ENCODE results near the gene SEMA5A.

The SEMA5A gene

DNA sequence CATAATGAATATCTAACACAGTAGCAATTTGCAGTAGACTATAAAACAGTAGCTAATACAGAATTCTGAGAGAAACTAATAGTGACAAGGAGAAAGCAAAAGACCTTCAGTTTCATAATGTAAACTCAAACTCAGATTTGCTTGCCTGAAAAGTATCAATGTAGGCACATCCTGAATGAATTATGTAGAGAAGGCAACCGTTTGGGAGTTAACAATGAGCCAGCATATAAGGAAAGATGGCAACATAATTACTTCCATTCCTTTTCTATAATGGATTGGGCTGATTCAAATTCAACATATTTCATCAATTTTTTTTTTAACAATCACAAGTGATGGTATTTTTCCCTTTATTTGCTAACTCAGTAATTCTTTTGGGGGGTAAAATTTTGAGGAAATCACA is 261.6 kb downstream of the SEMA5A start:
- POLR2A ChIA-PET: no interaction called here
- no peak overlapping the region for H3K4me3 ChIP-seq (ENCODE audit: low read depth, low read length)
- H3K4me1 ChIP-seq (ENCODE audit: control insufficient read depth, insufficient read depth, low read length): no peaks in the 10 kb centered on the region
- TF ChIP-seq ZNF660 (tag by site-specific recombination; IDR thresholded peaks at IDR 0.05) (no peak), BCL11B (tag by site-specific recombination; IDR thresholded peaks at IDR 0.05; ENCODE audit: low read depth) (no peak), ZNF549 (tag by site-specific recombination; IDR thresholded peaks at IDR 0.05) (no peak), OSR2 (tag by site-specific recombination; IDR thresholded peaks at IDR 0.05) (no peak), ZNF701 (tag by site-specific recombination; IDR thresholded peaks at IDR 0.05) (no peak), ZNF239 (tag by site-specific recombination; IDR thresholded peaks at IDR 0.05) (no peak), ZNF621 (tag by site-specific recombination; IDR thresholded peaks at IDR 0.05) (no peak), ZNF248 (tag by site-specific recombination; IDR thresholded peaks at IDR 0.05) (no peak), GLI4 (tag by site-specific recombination; IDR thresholded peaks at IDR 0.05) (no peak), ZNF837 (tag by site-specific recombination; IDR thresholded peaks at IDR 0.05) (no peak)
- TF ChIP-seq, protein P1, sequence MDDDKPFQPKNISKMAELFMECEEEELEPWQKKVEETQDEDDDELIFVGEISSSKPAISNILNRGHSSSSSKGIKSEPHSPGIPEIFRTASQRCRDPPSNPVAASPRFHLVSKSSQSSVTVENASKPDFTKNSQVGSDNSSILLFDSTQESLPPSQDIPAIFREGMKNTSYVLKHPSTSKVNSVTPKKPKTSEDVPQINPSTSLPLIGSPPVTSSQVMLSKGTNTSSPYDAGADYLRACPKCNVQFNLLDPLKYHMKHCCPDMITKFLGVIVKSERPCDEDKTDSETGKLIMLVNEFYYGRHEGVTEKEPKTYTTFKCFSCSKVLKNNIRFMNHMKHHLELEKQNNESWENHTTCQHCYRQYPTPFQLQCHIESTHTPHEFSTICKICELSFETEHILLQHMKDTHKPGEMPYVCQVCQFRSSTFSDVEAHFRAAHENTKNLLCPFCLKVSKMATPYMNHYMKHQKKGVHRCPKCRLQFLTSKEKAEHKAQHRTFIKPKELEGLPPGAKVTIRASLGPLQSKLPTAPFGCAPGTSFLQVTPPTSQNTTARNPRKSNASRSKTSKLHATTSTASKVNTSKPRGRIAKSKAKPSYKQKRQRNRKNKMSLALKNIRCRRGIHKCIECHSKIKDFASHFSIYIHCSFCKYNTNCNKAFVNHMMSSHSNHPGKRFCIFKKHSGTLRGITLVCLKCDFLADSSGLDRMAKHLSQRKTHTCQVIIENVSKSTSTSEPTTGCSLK (tag by site-specific recombination; IDR thresholded peaks at IDR 0.05): no peak
- TF ChIP-seq, protein P2, sequence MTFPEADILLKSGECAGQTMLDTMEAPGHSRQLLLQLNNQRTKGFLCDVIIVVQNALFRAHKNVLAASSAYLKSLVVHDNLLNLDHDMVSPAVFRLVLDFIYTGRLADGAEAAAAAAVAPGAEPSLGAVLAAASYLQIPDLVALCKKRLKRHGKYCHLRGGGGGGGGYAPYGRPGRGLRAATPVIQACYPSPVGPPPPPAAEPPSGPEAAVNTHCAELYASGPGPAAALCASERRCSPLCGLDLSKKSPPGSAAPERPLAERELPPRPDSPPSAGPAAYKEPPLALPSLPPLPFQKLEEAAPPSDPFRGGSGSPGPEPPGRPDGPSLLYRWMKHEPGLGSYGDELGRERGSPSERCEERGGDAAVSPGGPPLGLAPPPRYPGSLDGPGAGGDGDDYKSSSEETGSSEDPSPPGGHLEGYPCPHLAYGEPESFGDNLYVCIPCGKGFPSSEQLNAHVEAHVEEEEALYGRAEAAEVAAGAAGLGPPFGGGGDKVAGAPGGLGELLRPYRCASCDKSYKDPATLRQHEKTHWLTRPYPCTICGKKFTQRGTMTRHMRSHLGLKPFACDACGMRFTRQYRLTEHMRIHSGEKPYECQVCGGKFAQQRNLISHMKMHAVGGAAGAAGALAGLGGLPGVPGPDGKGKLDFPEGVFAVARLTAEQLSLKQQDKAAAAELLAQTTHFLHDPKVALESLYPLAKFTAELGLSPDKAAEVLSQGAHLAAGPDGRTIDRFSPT (tag by site-specific recombination; IDR thresholded peaks at IDR 0.05): no peak
- no peaks in the 10 kb centered on the region for H3K9me3 ChIP-seq (ENCODE audit: control insufficient read depth, insufficient read depth, low read depth, low read length)
- H3K27ac ChIP-seq (ENCODE audit: extremely low read depth, low read depth, low read length): no peak overlapping the region
- no peaks in the 10 kb centered on the region for H3K36me3 ChIP-seq (ENCODE audit: control insufficient read depth in 2 of 2, insufficient read depth in 1 of 2, low read length in 2 of 2)
- CTCF ChIA-PET: no interaction called here

DNA sequence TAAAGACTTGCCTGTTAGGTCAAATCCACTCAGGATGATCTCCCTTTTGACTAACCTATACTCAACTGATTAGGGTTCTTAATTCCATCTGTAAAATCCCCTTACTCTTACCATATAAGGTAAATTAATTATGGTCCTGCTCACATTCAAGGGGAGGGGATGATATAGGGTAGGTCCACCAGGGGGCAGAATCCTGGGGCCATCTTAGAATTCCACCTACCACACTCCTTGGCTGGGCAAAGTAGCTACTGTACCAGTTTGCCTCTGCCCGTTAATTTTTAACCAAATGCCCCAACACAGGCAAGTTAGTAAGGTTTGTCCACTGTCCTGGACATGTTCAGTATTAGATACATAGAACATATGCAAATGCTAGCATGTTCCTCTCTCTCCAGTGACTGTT is 262.4 kb downstream of the SEMA5A start:
- CTCF ChIA-PET: no interaction called here
- H3K4me1 ChIP-seq (ENCODE audit: control insufficient read depth, insufficient read depth, low read length): no peaks in the 10 kb centered on the region

DNA sequence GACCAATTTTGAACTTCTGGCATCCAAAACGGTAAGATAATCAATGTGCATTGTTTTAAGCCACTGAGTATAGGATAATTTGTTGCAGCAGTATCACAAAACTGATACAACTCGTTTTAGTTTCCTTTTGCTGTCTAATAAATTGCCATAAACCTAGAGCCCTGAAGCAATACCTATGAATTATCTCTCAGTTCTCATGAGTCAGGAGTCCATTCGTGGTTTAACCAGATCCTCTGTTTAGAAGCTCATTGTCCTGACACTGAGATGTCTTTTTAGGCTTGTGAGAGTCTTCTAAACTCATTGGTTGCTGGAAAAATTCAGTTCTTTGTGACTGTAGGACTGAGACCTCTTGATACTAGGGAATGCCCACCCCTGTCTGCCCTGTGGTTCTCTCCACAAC is 262.9 kb downstream of the SEMA5A start:
- POLR2A ChIA-PET: no interaction called here
- H3K36me3 ChIP-seq (ENCODE audit: control insufficient read depth in 2 of 2, insufficient read depth in 1 of 2, low read length in 2 of 2): no peaks in the 10 kb centered on the region
- no peak overlapping the region for H3K27ac ChIP-seq (ENCODE audit: extremely low read depth, low read depth, low read length)
- no peaks in the 10 kb centered on the region for H3K9me3 ChIP-seq (ENCODE audit: control insufficient read depth, insufficient read depth, low read depth, low read length)
- no peak overlapping the region for H3K4me3 ChIP-seq (ENCODE audit: low read depth, low read length)
- CTCF ChIA-PET: no interaction called here
- no peaks in the 10 kb centered on the region for H3K4me1 ChIP-seq (ENCODE audit: control insufficient read depth, insufficient read depth, low read length)
- no peak for TF ChIP-seq ZNF792 (tag by site-specific recombination; IDR thresholded peaks at IDR 0.05)
- TF ChIP-seq, protein P2 (tag by site-specific recombination; IDR thresholded peaks at IDR 0.05): no peak
- TF ChIP-seq, protein P3, sequence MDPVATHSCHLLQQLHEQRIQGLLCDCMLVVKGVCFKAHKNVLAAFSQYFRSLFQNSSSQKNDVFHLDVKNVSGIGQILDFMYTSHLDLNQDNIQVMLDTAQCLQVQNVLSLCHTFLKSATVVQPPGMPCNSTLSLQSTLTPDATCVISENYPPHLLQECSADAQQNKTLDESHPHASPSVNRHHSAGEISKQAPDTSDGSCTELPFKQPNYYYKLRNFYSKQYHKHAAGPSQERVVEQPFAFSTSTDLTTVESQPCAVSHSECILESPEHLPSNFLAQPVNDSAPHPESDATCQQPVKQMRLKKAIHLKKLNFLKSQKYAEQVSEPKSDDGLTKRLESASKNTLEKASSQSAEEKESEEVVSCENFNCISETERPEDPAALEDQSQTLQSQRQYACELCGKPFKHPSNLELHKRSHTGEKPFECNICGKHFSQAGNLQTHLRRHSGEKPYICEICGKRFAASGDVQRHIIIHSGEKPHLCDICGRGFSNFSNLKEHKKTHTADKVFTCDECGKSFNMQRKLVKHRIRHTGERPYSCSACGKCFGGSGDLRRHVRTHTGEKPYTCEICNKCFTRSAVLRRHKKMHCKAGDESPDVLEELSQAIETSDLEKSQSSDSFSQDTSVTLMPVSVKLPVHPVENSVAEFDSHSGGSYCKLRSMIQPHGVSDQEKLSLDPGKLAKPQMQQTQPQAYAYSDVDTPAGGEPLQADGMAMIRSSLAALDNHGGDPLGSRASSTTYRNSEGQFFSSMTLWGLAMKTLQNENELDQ (tag by site-specific recombination; IDR thresholded peaks at IDR 0.05; ENCODE audit: low read depth): no peak
- no peak for TF ChIP-seq ZNF701 (tag by site-specific recombination; IDR thresholded peaks at IDR 0.05)
- TF ChIP-seq WT1 (tag by site-specific recombination; IDR thresholded peaks at IDR 0.05): no peak
- no peak for TF ChIP-seq ZNF10 (tag by site-specific recombination; IDR thresholded peaks at IDR 0.05)
- TF ChIP-seq ZNF391 (tag by site-specific recombination; IDR thresholded peaks at IDR 0.05; ENCODE audit: borderline replicate concordance, low read depth): no peak
- TF ChIP-seq, protein P4, sequence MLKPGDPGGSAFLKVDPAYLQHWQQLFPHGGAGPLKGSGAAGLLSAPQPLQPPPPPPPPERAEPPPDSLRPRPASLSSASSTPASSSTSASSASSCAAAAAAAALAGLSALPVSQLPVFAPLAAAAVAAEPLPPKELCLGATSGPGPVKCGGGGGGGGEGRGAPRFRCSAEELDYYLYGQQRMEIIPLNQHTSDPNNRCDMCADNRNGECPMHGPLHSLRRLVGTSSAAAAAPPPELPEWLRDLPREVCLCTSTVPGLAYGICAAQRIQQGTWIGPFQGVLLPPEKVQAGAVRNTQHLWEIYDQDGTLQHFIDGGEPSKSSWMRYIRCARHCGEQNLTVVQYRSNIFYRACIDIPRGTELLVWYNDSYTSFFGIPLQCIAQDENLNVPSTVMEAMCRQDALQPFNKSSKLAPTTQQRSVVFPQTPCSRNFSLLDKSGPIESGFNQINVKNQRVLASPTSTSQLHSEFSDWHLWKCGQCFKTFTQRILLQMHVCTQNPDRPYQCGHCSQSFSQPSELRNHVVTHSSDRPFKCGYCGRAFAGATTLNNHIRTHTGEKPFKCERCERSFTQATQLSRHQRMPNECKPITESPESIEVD (tag by site-specific recombination; IDR thresholded peaks at IDR 0.05): no peak
- TF ChIP-seq ZNF560 (tag by site-specific recombination; IDR thresholded peaks at IDR 0.05; ENCODE audit: borderline replicate concordance): no peak
- TF ChIP-seq MZF1 (tag by site-specific recombination; IDR thresholded peaks at IDR 0.05; ENCODE audit: borderline replicate concordance): no peak
- TF ChIP-seq ZNF529 (tag by site-specific recombination; IDR thresholded peaks at IDR 0.05; ENCODE audit: insufficient replicate concordance): no peak

More for the DNA sequence above, 262.4 kb downstream of the SEMA5A start:
- Histone ChIP-seq H3K9me3 (ENCODE audit: control insufficient read depth, insufficient read depth, low read depth, low read length) (no peaks in the 10 kb centered on the region), H3K36me3 (ENCODE audit: control insufficient read depth in 2 of 2, insufficient read depth in 1 of 2, low read length in 2 of 2) (no peaks in the 10 kb centered on the region), H3K4me3 (ENCODE audit: low read depth, low read length) (no peak overlapping the region), H3K27ac (ENCODE audit: extremely low read depth, low read depth, low read length) (no peak overlapping the region)
- TF ChIP-seq ZBTB21 (tag by site-specific recombination; IDR thresholded peaks at IDR 0.05) (no peak), TCF7L2 (IDR thresholded peaks at IDR 0.05; ENCODE audit: borderline replicate concordance, low read depth, low read length) (no peak)
- POLR2A ChIA-PET: no interaction called here
